Naive thymus-derived CD8-positive, alpha-beta T cell (primary cell): ENCODE measurements around the gene SLIT3. TPM values are rescaled to one million over a fixed set of nuclear protein-coding genes. Genes with fewer than 3 reads are reported as not detected.
"Not testable (repeated sequence)": the region's sequence is repeated elsewhere in the genome, so short reads cannot be mapped to it uniquely, and the experiment has no call there.

Experiments
- ATAC-seq, 2 donors: fragments of 150-1000 bp; cut with Tn5 transposase in 1 of 2; sonication (Bioruptor Pico), chemical (Tn5 transposase) in 1 of 2; 1 replicate in 1 of 2; 2 replicates in 1 of 2; pipeline ENCODE4 v1.10.0; 2021; ENCODE audit warnings: mild to moderate bottlenecking in 2 of 2, moderate library complexity in 2 of 2
- POLR2A ChIA-PET: fragments of 350-600 bp; sonication (Branson Sonifier 250); formaldehyde crosslinking; loops from one replicate; lab custom pipeline; 2021; ENCODE audit warnings: antibody characterized with exemption; lab: Charles Lee
- DNase-seq, 10 donors: peaks; one replicate each; pipeline versions ENCODE4 v3.0.0 to v3.0.0-alpha.2; 2020 to 2022
- H3K27ac Mint-ChIP-seq, 10 donors: one replicate each; pipeline ENCODE4 v1.8.0; 2020 to 2022; ENCODE audit warnings: mild to moderate bottlenecking in 10 of 10, mixed read lengths in 10 of 10, moderate library complexity in 4 of 10, inconsistent platforms in 1 of 10
- H3K27me3 Mint-ChIP-seq, 5 donors: one replicate each; pipeline ENCODE4 v1.8.0; 2021 to 2022; ENCODE audit warnings: mixed read lengths in 5 of 5
- H3K36me3 Mint-ChIP-seq, 3 donors: one replicate each; pipeline ENCODE4 v1.8.0; 2020 to 2022; ENCODE audit warnings: mixed read lengths in 3 of 3, mild to moderate bottlenecking in 2 of 3, inconsistent platforms in 1 of 3
- H3K4me1 Mint-ChIP-seq, 4 donors: one replicate each; pipeline ENCODE4 v1.8.0; 2021 to 2022; ENCODE audit warnings: mixed read lengths in 4 of 4
- H3K4me3 Mint-ChIP-seq, 10 donors: one replicate each; pipeline ENCODE4 v1.8.0; 2020 to 2022; ENCODE audit warnings: mild to moderate bottlenecking in 10 of 10, mixed read lengths in 10 of 10, moderate library complexity in 6 of 10, inconsistent platforms in 1 of 10
- H3K9me3 Mint-ChIP-seq, 9 donors: one replicate each; pipeline ENCODE4 v1.8.0; 2020 to 2022; ENCODE audit warnings: mixed read lengths in 9 of 9, mild to moderate bottlenecking in 3 of 9, inconsistent platforms in 1 of 9, moderate library complexity in 1 of 9
- polyA plus RNA-seq, 3 donors: library from polyadenylated mRNA; unstranded; fragments of 300-500 nt; fragmentation: Illumina TruSeq; gene quantifications; one replicate each; pipeline ENCODE4 v1.2.3, GENCODE V29; 2021
- total RNA-seq, 8 experiments: library from RNA in 2 of 8; stranded (reverse) in 2 of 8; gene quantifications; one replicate each; pipeline ENCODE4 v1.2.3 and lab custom pipeline; 2021 to 2026

Gene SLIT3
- total and polyA plus RNA-seq, 5 experiments from 2014 or later = not detected

GRCh38 chr5:169154679-169155078, 146.3 kb downstream of the SLIT3 start:
- POLR2A ChIA-PET = no interaction called here
- Mint-ChIP-seq H3K36me3 (peaks cover 0 to 18% (median 4%) of the 10 kb centered on the region in 3 donors), H3K9me3 (peaks cover 0 to 33% (median 19%) of the 10 kb centered on the region in 9 donors), H3K4me1 (peaks cover 0 to 1% (median 0%) of the 10 kb centered on the region in 4 donors), H3K27ac (no peak overlapping the region), H3K4me3 (no peak overlapping the region), H3K27me3 (peaks cover 0 to 7% (median 5%) of the 10 kb centered on the region in 5 donors)
- no peak for ATAC-seq
- no peak for DNase-seq

DNA sequence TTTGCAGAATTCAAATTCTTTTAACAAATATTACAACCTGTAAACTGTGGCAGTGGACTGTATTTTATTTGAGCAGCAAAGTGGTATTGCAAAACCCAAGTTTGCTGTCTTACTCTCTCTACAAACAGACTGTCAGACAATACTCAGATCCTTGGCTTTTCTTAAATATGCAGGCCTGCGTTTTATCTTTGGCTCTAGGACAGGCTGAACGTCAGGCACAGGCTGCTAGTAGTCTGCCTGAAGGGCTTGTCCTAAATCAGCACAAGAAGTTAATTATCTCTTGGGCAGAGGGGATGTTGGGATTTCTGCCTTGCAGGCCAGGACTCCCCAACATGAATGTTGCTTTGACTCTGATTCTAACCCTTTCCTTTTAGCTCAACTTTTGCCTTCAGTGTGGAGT, 147.5 kb downstream of the SLIT3 start:
- peaks cover 0 to 22% (median 14%) of the 10 kb centered on the region in 9 donors for H3K9me3 Mint-ChIP-seq
- H3K27me3 Mint-ChIP-seq = peaks cover 0 to 7% (median 5%) of the 10 kb centered on the region in 5 donors
- ATAC-seq = no peak
- H3K4me3 Mint-ChIP-seq = no peak overlapping the region
- no peak for DNase-seq
- no peak overlapping the region for H3K27ac Mint-ChIP-seq
- POLR2A ChIA-PET = no interaction called here
- peaks cover 0 to 13% (median 4%) of the 10 kb centered on the region in 3 donors for H3K36me3 Mint-ChIP-seq
- H3K4me1 Mint-ChIP-seq = peaks cover 0 to 1% (median 0%) of the 10 kb centered on the region in 4 donors

DNA sequence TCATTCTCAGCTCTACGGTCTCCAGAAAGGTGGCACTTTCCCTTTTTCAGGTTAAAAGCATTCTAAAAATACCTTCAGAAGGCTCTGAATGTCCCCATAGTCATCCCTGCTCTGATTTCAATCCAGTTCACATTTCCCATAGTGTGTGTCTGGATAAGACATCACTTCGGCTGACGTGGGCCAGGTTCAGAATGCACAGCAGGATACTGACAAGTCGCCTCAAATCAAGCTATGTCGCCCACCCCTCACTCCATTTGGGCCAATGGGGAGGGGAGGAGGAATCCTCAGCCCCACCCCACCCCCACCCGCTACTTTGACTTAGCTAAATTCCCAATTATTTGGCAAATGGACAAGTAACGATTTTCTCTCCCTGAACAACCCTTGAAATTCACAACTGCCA, 148.0 kb downstream of the SLIT3 start:
- no peak for ATAC-seq
- no peak overlapping the region for H3K4me3 Mint-ChIP-seq
- no peak overlapping the region for H3K27ac Mint-ChIP-seq
- POLR2A ChIA-PET = no interaction called here
- peaks cover 0 to 17% (median 9%) of the 10 kb centered on the region in 9 donors for H3K9me3 Mint-ChIP-seq
- peaks cover 0 to 1% (median 0%) of the 10 kb centered on the region in 4 donors for H3K4me1 Mint-ChIP-seq
- peaks cover 0 to 7% (median 5%) of the 10 kb centered on the region in 5 donors for H3K27me3 Mint-ChIP-seq
- H3K36me3 Mint-ChIP-seq = peaks cover 0 to 8% (median 0%) of the 10 kb centered on the region in 3 donors
- DNase-seq = no peak

DNA sequence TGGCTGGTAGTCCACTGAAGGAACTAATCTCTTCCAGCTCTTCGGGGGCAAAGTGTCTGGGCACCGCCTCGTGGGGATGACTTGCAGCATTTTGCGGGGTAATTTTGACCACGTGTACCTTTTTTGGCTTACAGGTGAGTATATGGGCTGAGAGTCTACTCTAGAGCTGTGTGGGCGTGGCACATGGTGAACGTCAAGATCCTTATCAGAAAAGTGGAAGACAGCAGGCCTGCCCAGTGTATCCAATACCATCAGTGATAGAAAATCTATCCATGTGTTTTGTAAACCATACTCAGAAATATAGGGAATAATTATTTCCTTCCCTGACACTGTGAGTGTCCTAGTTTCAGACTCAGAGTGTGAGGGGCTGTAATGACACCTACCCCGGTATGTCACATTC, 148.5 kb downstream of the SLIT3 start:
- H3K4me3 Mint-ChIP-seq = no peak overlapping the region
- DNase-seq = no peak
- POLR2A ChIA-PET = no interaction called here
- ATAC-seq = no peak
- H3K27ac Mint-ChIP-seq = no peak overlapping the region
- peaks cover 0 to 7% (median 5%) of the 10 kb centered on the region in 5 donors for H3K27me3 Mint-ChIP-seq
- H3K9me3 Mint-ChIP-seq = peaks cover 0 to 12% (median 4%) of the 10 kb centered on the region in 9 donors
- H3K4me1 Mint-ChIP-seq = peaks cover 0 to 1% (median 0%) of the 10 kb centered on the region in 4 donors
- peaks cover 0 to 3% (median 0%) of the 10 kb centered on the region in 3 donors for H3K36me3 Mint-ChIP-seq

DNA sequence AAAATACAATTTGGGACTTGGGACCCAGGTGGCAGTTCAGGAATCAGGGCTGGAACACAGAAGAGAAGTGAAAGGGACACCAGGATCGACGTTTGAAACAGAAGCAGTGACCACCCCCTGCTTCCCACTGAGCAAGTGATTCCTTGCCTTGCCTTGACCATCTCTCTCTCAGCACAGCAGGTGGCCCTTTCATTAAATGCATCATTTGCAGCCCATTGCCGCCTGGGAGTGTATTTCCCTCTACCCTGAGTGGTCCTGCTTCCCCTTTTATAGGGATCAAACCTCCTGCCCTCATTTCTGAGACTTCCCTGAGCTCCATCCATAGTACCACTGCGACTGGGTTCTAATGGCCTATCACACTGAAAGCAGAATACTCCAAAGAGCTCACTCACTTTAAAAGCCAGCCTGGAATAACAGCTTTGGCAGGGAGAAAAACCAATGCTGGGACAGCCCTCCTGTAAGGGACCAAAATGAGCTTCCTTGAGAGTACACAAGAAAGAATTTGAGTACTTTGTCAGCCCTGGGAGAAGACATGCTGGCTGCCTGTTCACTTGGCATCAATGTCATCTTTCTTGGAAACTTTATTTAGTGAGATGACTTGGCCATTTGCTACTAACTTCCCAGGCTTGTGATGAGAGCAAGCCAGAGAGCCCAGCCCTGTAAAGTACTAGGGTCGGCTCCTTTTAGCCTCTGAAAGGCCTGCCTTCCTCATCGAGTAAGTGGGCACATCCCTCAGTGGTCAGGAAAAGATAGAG, 149.7 kb downstream of the SLIT3 start:
- DNase-seq (no peak), ATAC-seq (no peak)
- Mint-ChIP-seq H3K9me3 (peaks cover 0 to under 1% (median 0%) of the 10 kb centered on the region in 9 donors), H3K4me3 (no peak overlapping the region), H3K36me3 (no peaks in the 10 kb centered on the region), H3K27ac (no peak overlapping the region), H3K4me1 (peaks cover 0 to 1% (median 0%) of the 10 kb centered on the region in 4 donors), H3K27me3 (peaks cover 0 to 7% (median 5%) of the 10 kb centered on the region in 5 donors)
- POLR2A ChIA-PET = no interaction called here

GRCh38 chr5:169150108-169150507, 150.8 kb downstream of the SLIT3 start:
- H3K36me3 Mint-ChIP-seq = no peaks in the 10 kb centered on the region
- no peak for ATAC-seq
- H3K4me3 Mint-ChIP-seq = no peak overlapping the region
- POLR2A ChIA-PET = no interaction called here
- no peak overlapping the region for H3K27ac Mint-ChIP-seq
- no peaks in the 10 kb centered on the region for H3K9me3 Mint-ChIP-seq
- H3K4me1 Mint-ChIP-seq = peaks cover 0 to 1% (median 0%) of the 10 kb centered on the region in 4 donors
- peaks cover 0 to 5% (median 4%) of the 10 kb centered on the region in 5 donors for H3K27me3 Mint-ChIP-seq
- DNase-seq = no peak

DNA sequence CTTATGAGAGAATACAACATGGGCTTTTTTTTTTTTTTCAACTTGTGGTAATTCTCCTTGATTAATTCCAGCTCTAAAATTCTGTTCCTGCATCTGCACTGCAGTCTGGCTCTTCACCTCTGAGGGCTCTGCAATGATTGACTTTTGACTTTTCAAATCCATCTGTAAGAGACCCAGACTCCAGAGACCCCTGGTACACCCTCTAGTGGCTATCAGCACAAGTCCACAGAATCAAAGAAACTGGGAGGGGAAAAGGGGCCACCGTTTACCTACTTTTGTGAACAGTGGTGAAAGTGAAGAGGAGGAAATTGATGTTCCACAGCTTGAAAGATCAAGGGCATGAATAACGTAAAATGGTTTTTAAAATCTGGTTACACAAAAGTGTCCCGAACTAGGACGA, 151.6 kb downstream of the SLIT3 start:
- Mint-ChIP-seq H3K27ac (no peak overlapping the region), H3K4me1 (peaks cover 0 to 1% (median 0%) of the 10 kb centered on the region in 4 donors), H3K9me3 (no peaks in the 10 kb centered on the region), H3K27me3 (peaks cover 0 to 4% (median 2%) of the 10 kb centered on the region in 5 donors), H3K4me3 (no peak overlapping the region), H3K36me3 (no peaks in the 10 kb centered on the region)
- DNase-seq (no peak), ATAC-seq (no peak)
- POLR2A ChIA-PET = no interaction called here

GRCh38 chr5:169148138-169148740, 152.7 kb downstream of the SLIT3 start:
- Mint-ChIP-seq H3K9me3 (no peaks in the 10 kb centered on the region), H3K27me3 (no peaks in the 10 kb centered on the region), H3K36me3 (no peaks in the 10 kb centered on the region), H3K4me3 (no peak overlapping the region), H3K27ac (no peak overlapping the region), H3K4me1 (no peaks in the 10 kb centered on the region)
- POLR2A ChIA-PET = no interaction called here
- ATAC-seq (no peak), DNase-seq (no peak)

DNA sequence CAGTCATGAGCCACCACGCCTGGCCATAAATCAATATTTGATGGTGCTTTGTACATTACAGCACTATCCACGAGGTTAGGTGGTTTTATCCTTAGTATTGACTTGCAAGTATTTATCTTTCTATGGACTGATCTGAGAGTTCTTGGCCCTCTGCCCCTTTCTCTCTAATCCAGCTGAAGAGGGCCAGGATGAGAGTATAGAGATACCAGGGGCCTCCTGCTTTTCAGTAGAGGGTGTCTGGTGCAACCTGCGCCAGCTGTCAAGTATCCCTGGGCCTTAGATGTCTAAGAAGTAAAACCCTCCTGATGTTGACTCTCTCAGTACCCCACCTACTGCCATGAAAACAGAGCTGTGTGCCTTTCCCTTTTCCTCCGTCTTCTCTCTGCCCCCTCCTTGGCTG, 153.4 kb downstream of the SLIT3 start:
- POLR2A ChIA-PET = no interaction called here
- no peak for DNase-seq
- H3K27ac Mint-ChIP-seq = no peak overlapping the region
- no peaks in the 10 kb centered on the region for H3K4me1 Mint-ChIP-seq
- peaks cover 0 to 1% (median 0%) of the 10 kb centered on the region in 5 donors for H3K27me3 Mint-ChIP-seq
- no peak for ATAC-seq
- no peak overlapping the region for H3K4me3 Mint-ChIP-seq
- H3K9me3 Mint-ChIP-seq = no peaks in the 10 kb centered on the region
- H3K36me3 Mint-ChIP-seq = no peaks in the 10 kb centered on the region

DNA sequence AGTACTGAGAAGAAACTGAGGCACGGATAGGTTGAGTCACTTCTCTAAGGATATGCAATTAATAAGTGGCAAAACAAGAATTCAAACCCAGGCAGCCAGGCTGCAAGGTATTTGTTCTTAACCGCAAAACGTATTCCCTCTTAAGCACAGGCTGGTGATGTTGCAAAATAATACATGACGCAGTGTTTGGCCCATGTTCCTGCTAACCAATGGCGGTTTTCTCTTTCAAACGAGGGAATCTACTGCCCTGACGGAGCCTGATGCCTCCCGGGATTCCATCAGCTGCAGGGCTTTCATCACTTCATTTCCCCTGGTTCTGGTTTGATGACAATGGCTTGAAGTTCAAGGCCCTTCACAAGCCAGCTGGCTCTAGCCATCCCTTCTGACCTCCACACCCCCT, 154.8 kb downstream of the SLIT3 start:
- Mint-ChIP-seq H3K4me3 (no peak overlapping the region), H3K27ac (no peak overlapping the region), H3K4me1 (no peaks in the 10 kb centered on the region), H3K27me3 (peaks cover 0 to 1% (median 0%) of the 10 kb centered on the region in 5 donors), H3K36me3 (no peaks in the 10 kb centered on the region), H3K9me3 (no peaks in the 10 kb centered on the region)
- DNase-seq (no peak), ATAC-seq (no peak)
- POLR2A ChIA-PET = no interaction called here

- POLR2A ChIA-PET = no interaction called here
- H3K27ac Mint-ChIP-seq = no peak overlapping the region
- ATAC-seq = no peak
Observed at GRCh38 chr5:169142264-169142970, 158.5 kb downstream of the SLIT3 start.

GRCh38 chr5:169140215-169140614, 160.7 kb downstream of the SLIT3 start:
- DNase-seq, H3K27ac Mint-ChIP-seq, H3K4me3 Mint-ChIP-seq, H3K36me3 Mint-ChIP-seq, H3K4me1 Mint-ChIP-seq, POLR2A ChIA-PET, ATAC-seq, H3K9me3 Mint-ChIP-seq: not testable (repeated sequence)
- peaks cover 0 to 17% (median 6%) of the 10 kb centered on the region in 5 donors for H3K27me3 Mint-ChIP-seq

More at GRCh38 chr5:169142264-169142970, 158.5 kb downstream of the SLIT3 start:
- H3K4me3 Mint-ChIP-seq = no peak overlapping the region
- DNase-seq = no peak
- no peaks in the 10 kb centered on the region for H3K4me1 Mint-ChIP-seq
- H3K27me3 Mint-ChIP-seq = peaks cover 0 to 13% (median 6%) of the 10 kb centered on the region in 5 donors
- H3K36me3 Mint-ChIP-seq = no peaks in the 10 kb centered on the region
- H3K9me3 Mint-ChIP-seq = peaks cover 0 to 5% (median 0%) of the 10 kb centered on the region in 9 donors
